Measurements from ENCODE around the gene HIP1. TPM values are rescaled to one million over a fixed set of nuclear protein-coding genes. Genes with fewer than 3 reads are reported as not detected.

The HIP1 gene
- total RNA-seq, 4 donors from 2014 or later: 15.8 to 33.2 (median 22.8) TPM

GRCh38 chr7:75652788-75653187 is 86.0 kb downstream of the HIP1 start:
- Histone ChIP-seq H3K27me3 (no peaks in the 10 kb centered on the region), H3K9me3 (no peaks in the 10 kb centered on the region), H3K4me3 (no peak overlapping the region), H3K4me1 (peaks cover 19 to 22% (median 20%) of the 10 kb centered on the region in 4 donors), H3K36me3 (peaks cover 0 to 6% (median 0%) of the 10 kb centered on the region in 4 donors), H3K27ac (replicated peaks in 1 of 4) (no peak overlapping the region)
- no peak for DNase-seq (ENCODE audit: extremely low spot score)
- intact Hi-C loops (cut with DNase I): no loop called here
- whole genome bisulfite sequencing: 92% methylated on average over 1 of the region's 1 CpG
- TF ChIP-seq EP300 (IDR thresholded peaks at IDR 0.05) (no peak), CTCF (IDR thresholded peaks at IDR 0.05) (no peak), POLR2A (IDR thresholded peaks at IDR 0.05; ENCODE audit: low read depth) (no peak), POLR2AphosphoS5 (IDR thresholded peaks at IDR 0.05) (no peak)

- no peak overlapping the region for H3K4me3 ChIP-seq
- no peak for TF ChIP-seq POLR2AphosphoS5 (IDR thresholded peaks at IDR 0.05)
- TF ChIP-seq EP300 (IDR thresholded peaks at IDR 0.05): no peak
- TF ChIP-seq CTCF (IDR thresholded peaks at IDR 0.05): no peak
- no peak for TF ChIP-seq POLR2A (IDR thresholded peaks at IDR 0.05; ENCODE audit: low read depth)
- peaks cover 19 to 22% (median 20%) of the 10 kb centered on the region in 4 donors for H3K4me1 ChIP-seq
- H3K36me3 ChIP-seq: peaks cover 0 to 8% (median 0%) of the 10 kb centered on the region in 4 donors
- intact Hi-C loops (cut with DNase I): no loop called here
- 76% methylated on average over 8 of the region's 9 CpGs for whole genome bisulfite sequencing
- no peaks in the 10 kb centered on the region for H3K9me3 ChIP-seq
- peak overlapping the region; percentile 9 to 44 (median 28) for H3K27ac ChIP-seq (replicated peaks in 1 of 4)
- H3K27me3 ChIP-seq: no peaks in the 10 kb centered on the region
- no peak for DNase-seq (ENCODE audit: extremely low spot score)
Observed at GRCh38 chr7:75650681-75651080, 88.1 kb downstream of the HIP1 start.

- peaks cover 0 to 8% (median 0%) of the 10 kb centered on the region in 4 donors for H3K36me3 ChIP-seq
- intact Hi-C loops (cut with DNase I): no loop called here
- H3K27ac ChIP-seq (replicated peaks in 1 of 4): peak overlapping the region; percentile 2 to 44 (median 25)
- no peaks in the 10 kb centered on the region for H3K9me3 ChIP-seq
- peaks cover 19 to 22% (median 20%) of the 10 kb centered on the region in 4 donors for H3K4me1 ChIP-seq
- no peaks in the 10 kb centered on the region for H3K27me3 ChIP-seq
- TF ChIP-seq CTCF (IDR thresholded peaks at IDR 0.05) (no peak), EP300 (IDR thresholded peaks at IDR 0.05) (no peak), POLR2A (IDR thresholded peaks at IDR 0.05; ENCODE audit: low read depth) (no peak), POLR2AphosphoS5 (IDR thresholded peaks at IDR 0.05) (no peak)
- no peak for DNase-seq (ENCODE audit: extremely low spot score)
- H3K4me3 ChIP-seq: no peak overlapping the region
- 58% methylated on average over 7 of the region's 7 CpGs for WGBS
Observed at GRCh38 chr7:75650062-75650461, 88.7 kb downstream of the HIP1 start.

DNA sequence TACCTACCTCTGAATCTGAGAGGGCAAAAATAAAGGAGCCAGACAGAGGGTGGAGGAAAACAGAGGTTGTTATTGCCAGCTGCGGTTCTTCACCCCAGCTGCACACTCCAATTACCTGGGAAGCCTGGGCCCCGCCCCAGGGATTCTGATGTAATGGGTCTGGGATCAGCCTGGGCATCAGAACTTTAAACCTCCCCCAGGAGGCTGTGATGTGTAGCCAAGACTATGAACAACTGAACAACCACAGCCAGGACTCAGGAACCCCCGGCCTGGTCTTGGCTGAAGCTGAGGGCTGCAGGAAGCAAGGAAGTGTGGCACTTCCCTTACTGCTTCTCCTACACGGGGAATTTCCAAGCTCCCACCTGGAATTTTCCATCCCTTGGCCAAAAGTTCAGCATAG is 89.3 kb downstream of the HIP1 start:
- Histone ChIP-seq H3K27me3 (no peaks in the 10 kb centered on the region), H3K4me1 (peaks cover 19 to 22% (median 20%) of the 10 kb centered on the region in 4 donors), H3K36me3 (peaks cover 0 to 8% (median 0%) of the 10 kb centered on the region in 4 donors), H3K27ac (replicated peaks in 1 of 4) (peak overlapping the region in 3 of 4 donors; percentile 2 to 52 (median 44)), H3K9me3 (no peaks in the 10 kb centered on the region), H3K4me3 (no peak overlapping the region)
- intact Hi-C loops (cut with DNase I): loop anchor here (10.0 kb wide), 1 partner anchor 95 kb away; no protein-coding TSS in a partner anchor
- DNase-seq (ENCODE audit: extremely low spot score): no peak
- 47% methylated on average over 3 of the region's 4 CpGs for WGBS
- TF ChIP-seq EP300 (IDR thresholded peaks at IDR 0.05): no peak
- no peak for TF ChIP-seq CTCF (IDR thresholded peaks at IDR 0.05)
- TF ChIP-seq POLR2AphosphoS5 (IDR thresholded peaks at IDR 0.05): peak in 1 of 2 donors; percentile 18
- TF ChIP-seq POLR2A (IDR thresholded peaks at IDR 0.05; ENCODE audit: low read depth): no peak

All from esophagus muscularis mucosa (tissue), 4 donors.